HG03175 (cell line): ENCODE results near the gene ATXN7L1.

Experiments used
- ATAC-seq: cut with Tn5 transposase; IDR thresholded peaks from one replicate; pipeline ENCODE4 v1.9.1; 2021; ENCODE audit warnings: mild to moderate bottlenecking, moderate library complexity; ENCODE audit not compliant: unreplicated experiment

ATXN7L1 gene

DNA sequence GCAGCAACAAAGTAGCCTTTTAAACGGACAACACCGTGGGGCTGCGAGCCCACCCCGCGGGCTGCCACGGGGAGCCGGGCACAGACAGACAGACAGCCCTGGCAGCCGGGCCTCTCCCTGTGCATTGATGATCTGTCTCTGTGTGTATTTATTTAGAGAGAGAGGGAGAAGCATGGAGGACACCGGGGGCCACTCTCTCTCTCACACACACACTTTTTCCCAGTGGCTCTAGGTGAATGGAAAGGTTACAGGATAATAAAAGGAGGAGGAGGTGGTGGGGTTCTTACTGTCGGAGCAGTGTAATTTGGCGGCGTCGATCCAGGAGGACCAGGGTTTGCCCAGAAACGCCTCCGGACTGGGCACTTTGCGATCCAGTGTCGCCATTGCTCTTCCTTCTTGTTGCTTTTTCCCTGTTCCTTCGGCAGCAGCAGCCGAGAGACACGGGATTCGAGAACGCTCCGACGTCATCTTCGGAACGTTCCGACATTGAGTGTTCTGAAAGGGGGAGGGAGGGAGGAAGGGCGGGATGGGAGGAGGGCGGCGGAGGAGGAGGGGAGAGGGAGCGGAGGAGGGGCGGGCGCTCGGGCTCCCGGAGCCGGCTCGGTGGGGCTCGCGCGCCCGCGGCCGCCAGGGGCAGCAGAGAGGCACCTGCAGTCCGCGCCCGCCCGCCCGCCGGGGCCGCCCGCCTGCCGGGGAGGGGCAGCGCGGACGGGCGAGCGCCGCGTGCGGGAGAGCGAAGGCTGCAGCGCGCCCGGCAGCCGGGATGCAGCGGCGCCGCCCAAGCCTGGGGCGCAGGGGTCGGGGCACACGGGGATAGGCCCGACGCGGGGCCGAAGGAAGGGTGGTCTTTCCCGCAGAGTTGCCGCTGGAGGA lies at the start of gene ATXN7L1:
TSS of gene ATXN7L1 (minus strand) at position 509 of the 873 bp plus-strand sequence. CDS start at position 468, 41 bp downstream.
- ATAC-seq, result peak; percentile 94

DNA sequence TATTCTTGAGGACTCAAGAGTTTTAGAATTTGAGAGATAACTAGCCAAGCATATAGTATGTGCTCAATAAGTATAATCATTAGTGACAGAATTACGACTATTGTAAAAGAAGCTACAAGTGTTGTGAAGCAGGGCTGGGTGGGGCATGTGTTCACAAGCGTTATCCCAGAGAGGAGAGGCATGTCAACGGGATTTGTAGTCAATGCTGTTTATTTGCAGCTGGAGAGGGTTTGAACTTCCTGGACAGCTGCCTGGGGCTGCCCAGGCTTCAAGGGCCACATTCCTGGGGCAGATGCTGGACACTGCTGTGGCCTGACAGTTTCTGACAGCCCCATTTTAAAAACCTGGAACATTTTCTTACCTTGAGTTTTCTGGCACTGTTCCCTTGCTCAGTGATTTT lies 49.7 kb upstream of the ATXN7L1 start:
- no peak for ATAC-seq

DNA sequence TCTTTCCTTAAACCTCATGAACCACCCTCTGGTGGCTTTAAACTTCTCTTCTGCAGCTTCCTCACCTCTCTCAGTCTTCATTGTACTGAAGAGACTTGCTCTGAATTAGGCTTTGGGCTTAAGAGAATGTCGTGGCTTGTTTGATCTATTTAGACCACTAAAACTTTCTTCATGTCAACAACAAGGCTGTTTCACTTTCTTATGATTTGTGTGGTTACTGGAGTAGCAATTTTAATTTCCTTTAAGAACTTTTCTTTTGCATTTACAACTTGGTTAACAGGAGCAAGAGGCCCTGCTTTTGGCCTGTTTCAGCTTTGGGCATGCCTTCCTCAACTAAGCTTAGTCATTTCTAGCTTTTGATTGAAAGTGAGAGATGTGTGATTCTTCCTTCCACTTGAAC lies 48.5 kb upstream of the ATXN7L1 start:
- ATAC-seq, result no peak

- ATAC-seq, result no peak
Measured at GRCh38 chr7:105920766-105921165, 44.4 kb upstream of the ATXN7L1 start.

DNA sequence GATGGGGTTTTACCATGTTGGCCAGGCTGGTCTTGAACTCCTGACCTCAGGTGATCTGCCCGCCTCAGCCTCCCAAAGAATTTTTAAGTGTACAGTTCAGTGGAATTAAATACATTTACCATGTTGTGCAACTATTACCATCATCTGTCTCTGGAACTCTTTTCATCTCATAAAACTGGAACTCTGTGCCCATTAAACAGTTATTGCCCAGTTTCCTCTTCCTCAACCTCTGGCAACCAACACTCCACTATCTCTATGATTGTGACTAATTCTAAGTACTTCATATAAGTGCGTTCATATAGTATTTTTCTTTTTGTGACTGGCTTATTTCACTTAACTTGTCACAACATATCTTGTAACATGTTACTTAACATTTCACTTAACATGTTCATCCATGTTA lies 41.3 kb upstream of the ATXN7L1 start:
- no peak for ATAC-seq

GRCh38 chr7:105916603-105917002 lies 40.2 kb upstream of the ATXN7L1 start:
- ATAC-seq, result no peak

- no peak for ATAC-seq
Measured at GRCh38 chr7:105913947-105914346, 37.5 kb upstream of the ATXN7L1 start.

GRCh38 chr7:105911961-105912575 lies 35.7 kb upstream of the ATXN7L1 start:
- no peak for ATAC-seq

DNA sequence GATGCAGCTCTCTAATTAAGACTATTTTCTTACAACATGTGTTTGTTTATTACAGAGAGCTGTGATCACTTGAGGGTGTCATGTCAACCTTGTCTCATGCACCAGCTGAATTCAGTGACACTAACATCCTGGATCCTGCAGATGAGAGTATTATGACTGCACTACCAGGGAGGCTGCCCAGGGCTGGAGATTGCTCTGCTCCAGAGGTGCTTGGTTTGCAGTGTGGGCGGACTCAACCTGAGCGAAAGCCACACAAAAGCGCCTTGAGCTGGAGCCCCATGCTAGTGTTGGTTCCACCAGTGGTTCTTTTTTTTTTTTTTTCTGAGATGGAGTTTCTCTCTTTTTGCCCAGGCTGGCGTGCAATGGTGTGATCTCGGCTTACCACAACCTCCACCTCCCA lies 33.8 kb upstream of the ATXN7L1 start:
- no peak for ATAC-seq

DNA sequence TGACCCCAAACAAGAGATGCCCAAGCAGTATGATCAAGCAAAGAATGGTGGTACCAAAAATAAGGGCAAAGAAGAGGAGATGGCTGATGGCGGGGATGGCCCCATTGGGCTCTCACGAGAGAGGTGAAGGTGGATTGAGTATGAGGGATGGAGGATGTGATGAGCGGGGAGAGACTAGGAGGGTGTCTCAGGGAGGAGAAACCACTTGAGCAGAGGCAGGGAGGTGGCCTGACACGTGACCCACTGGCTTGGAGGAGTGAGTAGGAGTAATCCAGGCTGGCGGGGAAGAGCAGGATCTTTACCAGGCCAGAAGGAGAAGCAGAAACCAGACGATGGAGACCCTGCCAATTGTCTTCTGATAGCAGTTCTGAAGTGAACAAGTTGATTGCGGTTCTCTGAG lies 33.3 kb upstream of the ATXN7L1 start:
- ATAC-seq, result no peak

DNA sequence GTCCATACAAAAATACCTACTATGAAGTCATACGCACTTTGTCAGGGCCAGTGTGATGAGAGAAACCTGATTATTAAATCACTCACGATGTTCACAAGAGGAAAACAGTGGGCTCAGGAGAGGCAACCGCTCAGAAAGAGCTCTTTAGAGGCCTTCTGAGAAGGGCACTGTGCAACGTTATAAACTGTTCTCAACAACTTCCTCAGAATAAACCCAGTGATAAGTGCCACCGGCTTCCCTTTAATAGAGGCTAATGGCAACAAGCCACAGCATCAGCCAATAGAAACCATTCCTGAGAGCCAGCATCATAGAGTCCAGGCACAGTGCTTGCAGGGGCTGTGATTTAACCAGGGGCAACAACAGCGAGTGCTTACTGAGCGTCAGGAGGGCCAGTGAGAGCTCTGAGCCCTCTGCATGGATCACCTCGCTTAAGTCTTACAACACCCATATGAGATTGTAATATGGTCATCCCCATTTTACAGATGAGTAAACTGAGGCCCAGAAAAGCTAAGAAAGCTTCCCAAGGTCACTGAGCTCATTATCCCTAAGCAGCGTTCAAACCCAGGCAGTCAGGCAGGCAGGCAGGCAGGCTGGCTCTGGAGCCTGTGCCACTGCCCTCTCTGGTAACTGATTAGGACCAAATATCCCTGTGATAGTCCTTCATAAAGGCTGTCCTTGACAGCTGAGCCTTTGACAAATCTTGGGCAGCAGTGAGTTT lies 30.9 kb upstream of the ATXN7L1 start:
- ATAC-seq, result no peak

DNA sequence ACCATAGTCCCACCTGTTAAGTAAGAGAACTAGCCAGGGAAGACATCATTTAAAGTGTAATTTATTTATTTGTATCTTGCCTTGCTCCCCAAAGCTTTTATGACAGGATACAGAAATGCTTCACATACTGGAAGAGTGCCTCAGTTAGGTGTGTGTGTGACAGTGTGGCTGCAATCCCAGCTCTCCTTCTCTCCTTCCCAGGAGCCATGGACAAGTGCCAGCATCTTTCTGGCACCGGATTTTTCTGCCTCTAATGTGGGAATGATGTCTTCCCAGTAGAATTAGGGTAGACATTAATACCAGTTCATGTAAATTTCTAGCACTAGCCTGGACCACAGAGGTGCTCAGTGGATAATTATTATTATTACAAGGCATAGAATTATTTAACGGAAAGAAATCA lies 30.3 kb upstream of the ATXN7L1 start:
- ATAC-seq, result no peak

DNA sequence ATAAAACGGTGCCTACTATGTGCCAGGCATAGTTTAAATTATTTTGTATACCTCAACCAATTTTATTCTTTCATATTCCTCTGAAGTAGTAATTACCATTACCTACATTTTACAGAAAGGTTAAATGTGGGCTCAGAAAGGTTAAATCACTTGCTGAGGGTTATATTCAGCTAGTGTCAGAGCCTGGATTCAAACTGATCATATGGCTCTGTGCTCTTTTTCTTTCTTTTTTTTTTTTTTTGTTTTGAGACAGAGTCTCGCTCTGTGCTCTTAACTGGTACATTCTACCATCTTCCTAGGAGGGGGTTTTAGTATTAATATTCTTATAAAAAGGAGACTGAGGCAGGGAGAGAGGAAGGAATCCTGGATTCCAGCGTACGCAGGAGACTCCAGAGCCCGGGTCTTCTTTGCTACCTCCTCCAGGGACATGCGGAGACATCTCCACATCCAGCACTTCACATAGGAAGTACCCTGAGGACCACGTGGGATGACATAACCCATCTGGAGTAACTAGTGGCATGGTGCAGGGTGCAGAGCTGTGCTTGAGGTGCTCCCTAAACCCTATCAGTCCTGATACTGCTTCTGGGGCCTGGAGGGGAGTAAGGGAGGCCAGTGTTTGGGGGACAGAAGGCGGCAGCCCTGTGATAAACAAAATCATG lies 29.6 kb upstream of the ATXN7L1 start:
- no peak for ATAC-seq

GRCh38 chr7:105905209-105905909 lies 29.0 kb upstream of the ATXN7L1 start:
- no peak for ATAC-seq

GRCh38 chr7:105904064-105904463 lies 27.7 kb upstream of the ATXN7L1 start:
- ATAC-seq, result no peak

DNA sequence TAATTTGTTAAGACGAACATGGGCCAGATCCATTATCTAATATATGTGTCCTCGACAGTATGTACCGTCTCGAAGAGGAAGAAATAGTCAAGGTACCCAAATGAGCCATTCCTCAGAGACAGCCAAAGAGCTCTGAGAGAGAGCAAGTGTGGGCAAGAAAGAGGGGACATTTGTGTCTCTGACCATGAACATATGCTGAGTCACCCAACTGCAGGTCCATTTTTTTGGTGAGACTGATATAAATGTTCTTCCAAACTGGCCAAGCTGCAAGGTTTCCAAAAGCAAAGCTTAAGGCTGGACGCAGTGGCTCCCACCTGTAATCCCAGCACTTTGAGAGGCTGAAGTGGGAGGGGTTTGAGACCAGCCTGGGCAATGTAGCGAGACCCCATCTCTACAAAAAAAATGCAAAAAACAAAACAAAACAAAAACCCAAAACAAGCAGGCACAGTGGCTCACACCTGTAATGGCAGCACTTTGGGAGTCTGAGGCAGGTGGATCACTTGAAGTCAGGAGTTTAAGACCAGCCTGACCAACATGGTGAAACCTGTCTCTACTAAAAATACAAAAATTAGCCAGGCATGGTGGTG lies 26.0 kb upstream of the ATXN7L1 start:
- no peak for ATAC-seq

DNA sequence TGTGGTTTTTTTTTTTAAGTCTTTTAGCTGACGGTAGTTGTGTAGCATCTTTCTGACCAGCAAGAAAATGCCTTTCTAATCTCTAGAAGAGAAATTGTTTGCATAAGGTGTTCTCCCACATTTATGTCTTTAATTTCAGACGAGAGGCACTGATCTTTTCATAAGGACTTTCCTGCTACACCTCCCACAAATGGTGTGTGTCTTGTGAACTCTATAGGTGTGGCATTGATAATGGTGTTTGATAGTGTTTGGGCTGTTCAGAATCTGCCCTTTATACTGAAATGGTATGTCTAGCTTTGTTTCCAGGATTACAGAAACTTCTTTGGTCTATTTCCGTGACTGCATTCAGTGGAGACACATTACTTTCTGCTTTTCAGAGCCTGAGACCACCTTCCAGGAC lies 21.6 kb upstream of the ATXN7L1 start:
- no peak for ATAC-seq

- no peak for ATAC-seq
Measured at GRCh38 chr7:105896407-105896911, 20.1 kb upstream of the ATXN7L1 start.

DNA sequence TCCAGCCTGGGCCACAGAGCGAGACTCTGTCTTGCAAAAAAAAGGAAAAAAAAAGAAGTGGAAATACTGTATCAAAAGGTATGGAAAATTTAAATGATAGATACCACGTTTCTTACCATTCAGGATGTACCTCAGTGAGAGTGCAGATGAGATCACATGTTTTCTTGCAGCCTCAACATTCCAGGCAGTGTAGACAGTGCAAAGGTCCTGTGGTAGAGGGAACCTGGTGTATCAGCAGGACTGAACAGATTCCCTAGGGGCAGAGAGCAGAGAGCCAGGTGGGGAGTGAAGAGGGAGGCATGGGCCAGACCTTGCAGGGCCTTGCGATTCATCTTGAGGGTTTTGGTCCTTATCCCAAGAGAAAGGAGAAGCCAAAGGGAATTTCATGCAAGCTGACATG lies 17.7 kb upstream of the ATXN7L1 start:
- ATAC-seq, result no peak

DNA sequence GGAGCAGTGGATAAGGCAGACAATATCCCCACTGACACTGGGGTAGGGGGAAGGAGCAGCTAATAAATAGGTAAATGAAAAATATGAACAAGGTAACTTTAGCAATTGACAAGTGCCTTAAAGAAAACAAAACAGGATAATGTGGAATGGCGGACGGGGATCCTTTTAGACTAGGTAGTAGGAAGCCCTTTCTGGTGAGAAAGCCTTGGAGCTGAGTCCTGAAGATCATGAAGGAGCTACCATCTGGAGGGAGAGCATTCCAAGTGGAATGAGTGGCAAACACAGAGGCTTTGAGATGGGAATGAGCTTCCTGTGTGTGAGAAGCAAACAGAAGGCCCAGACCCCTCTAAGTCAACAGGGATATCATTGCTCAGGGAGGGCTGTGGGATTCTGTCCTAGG lies 16.0 kb upstream of the ATXN7L1 start:
- ATAC-seq, result no peak
